ENCODE measurements around the gene KAT2A.

KAT2A gene

GRCh38 chr17:42138749-42139492 lies 17.8 kb upstream of the KAT2A start:
- ATAC-seq = no peak

DNA sequence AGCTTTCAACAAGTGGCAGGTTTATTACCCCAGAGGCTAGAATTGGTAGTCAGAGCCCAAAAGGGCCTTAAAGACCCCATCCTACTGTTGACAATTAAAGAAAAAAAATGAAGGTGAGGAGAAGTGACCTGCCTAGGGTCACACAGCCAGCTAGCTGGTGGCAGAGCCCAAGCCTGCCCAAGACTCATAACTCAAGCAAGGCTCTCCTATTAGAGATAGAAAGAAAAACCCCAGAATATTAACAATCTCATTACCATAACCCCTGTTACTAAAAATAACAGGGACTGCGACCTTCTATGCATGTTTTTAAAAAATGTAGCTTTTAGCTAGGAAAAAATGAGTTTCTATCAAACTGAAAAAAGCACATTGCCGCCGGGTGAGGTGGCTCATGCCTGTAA lies 15.5 kb upstream of the KAT2A start:
- no peak for ATAC-seq
- TF ChIP-seq BACH2 (CRISPR knock-in tag; IDR thresholded peaks at IDR 0.05; ENCODE audit: borderline replicate concordance) (no peak), ESRRG (CRISPR knock-in tag; IDR thresholded peaks at IDR 0.05) (no peak), CSDC2 (CRISPR knock-in tag; IDR thresholded peaks at IDR 0.05) (no peak), ARNTL (CRISPR knock-in tag; IDR thresholded peaks at IDR 0.05; ENCODE audit: borderline replicate concordance, low read depth) (no peak), CSRNP3 (CRISPR knock-in tag; IDR thresholded peaks at IDR 0.05) (no peak), ZFP30 (CRISPR knock-in tag; IDR thresholded peaks at IDR 0.05) (no peak), OSR1 (CRISPR knock-in tag; IDR thresholded peaks at IDR 0.05) (no peak), TOX (CRISPR knock-in tag; IDR thresholded peaks at IDR 0.05; ENCODE audit: borderline replicate concordance) (no peak)
- TF ChIP-seq, protein P1, sequence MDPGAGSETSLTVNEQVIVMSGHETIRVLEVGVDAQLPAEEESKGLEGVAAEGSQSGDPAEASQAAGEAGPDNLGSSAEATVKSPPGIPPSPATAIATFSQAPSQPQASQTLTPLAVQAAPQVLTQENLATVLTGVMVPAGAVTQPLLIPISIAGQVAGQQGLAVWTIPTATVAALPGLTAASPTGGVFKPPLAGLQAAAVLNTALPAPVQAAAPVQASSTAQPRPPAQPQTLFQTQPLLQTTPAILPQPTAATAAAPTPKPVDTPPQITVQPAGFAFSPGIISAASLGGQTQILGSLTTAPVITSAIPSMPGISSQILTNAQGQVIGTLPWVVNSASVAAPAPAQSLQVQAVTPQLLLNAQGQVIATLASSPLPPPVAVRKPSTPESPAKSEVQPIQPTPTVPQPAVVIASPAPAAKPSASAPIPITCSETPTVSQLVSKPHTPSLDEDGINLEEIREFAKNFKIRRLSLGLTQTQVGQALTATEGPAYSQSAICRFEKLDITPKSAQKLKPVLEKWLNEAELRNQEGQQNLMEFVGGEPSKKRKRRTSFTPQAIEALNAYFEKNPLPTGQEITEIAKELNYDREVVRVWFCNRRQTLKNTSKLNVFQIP (CRISPR knock-in tag; IDR thresholded peaks at IDR 0.05; ENCODE audit: borderline replicate concordance, low read depth) = no peak
- TF ChIP-seq, protein P2, sequence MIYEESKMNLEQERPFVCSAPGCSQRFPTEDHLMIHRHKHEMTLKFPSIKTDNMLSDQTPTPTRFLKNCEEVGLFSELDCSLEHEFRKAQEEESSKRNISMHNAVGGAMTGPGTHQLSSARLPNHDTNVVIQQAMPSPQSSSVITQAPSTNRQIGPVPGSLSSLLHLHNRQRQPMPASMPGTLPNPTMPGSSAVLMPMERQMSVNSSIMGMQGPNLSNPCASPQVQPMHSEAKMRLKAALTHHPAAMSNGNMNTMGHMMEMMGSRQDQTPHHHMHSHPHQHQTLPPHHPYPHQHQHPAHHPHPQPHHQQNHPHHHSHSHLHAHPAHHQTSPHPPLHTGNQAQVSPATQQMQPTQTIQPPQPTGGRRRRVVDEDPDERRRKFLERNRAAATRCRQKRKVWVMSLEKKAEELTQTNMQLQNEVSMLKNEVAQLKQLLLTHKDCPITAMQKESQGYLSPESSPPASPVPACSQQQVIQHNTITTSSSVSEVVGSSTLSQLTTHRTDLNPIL (CRISPR knock-in tag; IDR thresholded peaks at IDR 0.05; ENCODE audit: low read depth) = no peak

More at GRCh38 chr17:42138749-42139492, 17.8 kb upstream of the KAT2A start:
- no peak for TF ChIP-seq ZNF565 (CRISPR knock-in tag; conservative IDR thresholded peaks at IDR 0.05; ENCODE audit: low read depth)
- no peak for TF ChIP-seq OSR1 (CRISPR knock-in tag; IDR thresholded peaks at IDR 0.05)
- no peak for TF ChIP-seq TSHZ2 (CRISPR knock-in tag; IDR thresholded peaks at IDR 0.05)
- no peak for TF ChIP-seq GLIS3 (CRISPR knock-in tag; IDR thresholded peaks at IDR 0.05)
- no peak for TF ChIP-seq ZC3H10 (CRISPR knock-in tag; IDR thresholded peaks at IDR 0.05)
- no peak for TF ChIP-seq ZNF8 (CRISPR knock-in tag; IDR thresholded peaks at IDR 0.05)
- no peak for TF ChIP-seq TOX (CRISPR knock-in tag; IDR thresholded peaks at IDR 0.05; ENCODE audit: borderline replicate concordance)
- TF ChIP-seq, protein P1 (CRISPR knock-in tag; IDR thresholded peaks at IDR 0.05; ENCODE audit: borderline replicate concordance, low read depth) = no peak
- TF ChIP-seq CSRNP3 (CRISPR knock-in tag; IDR thresholded peaks at IDR 0.05) = no peak
- TF ChIP-seq ARNTL (CRISPR knock-in tag; IDR thresholded peaks at IDR 0.05; ENCODE audit: borderline replicate concordance, low read depth) = no peak
- TF ChIP-seq ESRRG (CRISPR knock-in tag; IDR thresholded peaks at IDR 0.05) = no peak
- no peak for TF ChIP-seq ZFP3 (CRISPR knock-in tag; IDR thresholded peaks at IDR 0.05)
- no peak for TF ChIP-seq PATZ1 (CRISPR knock-in tag; IDR thresholded peaks at IDR 0.05; ENCODE audit: borderline replicate concordance)
- TF ChIP-seq ZFP30 (CRISPR knock-in tag; IDR thresholded peaks at IDR 0.05) = no peak
- no peak for TF ChIP-seq TCF4 (CRISPR knock-in tag; IDR thresholded peaks at IDR 0.05; ENCODE audit: borderline replicate concordance)
